ENCODE data around the gene ZNF554. TPM values are rescaled to one million over a fixed set of nuclear protein-coding genes. Genes with fewer than 3 reads are reported as not detected.
"Not testable (repeated sequence)": the region's sequence is repeated elsewhere in the genome, so short reads cannot be mapped to it uniquely, and the experiment has no call there.

Gene ZNF554
- total RNA-seq, 4 donors from 2014 or later = 2.3 to 9.8 (median 5.6) TPM

DNA sequence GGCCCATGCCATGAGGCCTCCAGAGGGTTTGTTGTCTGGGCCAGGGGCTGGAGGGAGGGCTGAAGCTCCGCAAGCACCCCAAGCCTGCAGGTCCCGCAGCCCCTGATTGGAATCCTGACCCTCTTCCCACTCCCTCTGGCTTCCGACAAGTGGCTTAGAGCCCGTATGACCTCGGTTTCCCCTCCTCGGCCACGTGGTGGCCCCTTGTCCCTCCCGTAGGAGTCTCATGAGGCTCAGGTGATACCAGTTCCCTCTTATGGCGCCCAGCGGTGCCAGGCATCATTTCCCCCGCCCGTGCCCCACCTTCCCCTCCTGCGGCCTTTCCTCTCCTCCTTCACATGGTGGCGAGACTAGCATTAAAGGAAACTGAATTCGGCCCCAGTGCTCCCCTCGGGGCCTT is 28.2 kb upstream of the ZNF554 start:
- H3K9me3 ChIP-seq = no peaks in the 10 kb centered on the region
- TF ChIP-seq EP300 (IDR thresholded peaks at IDR 0.05) (no peak), POLR2A (IDR thresholded peaks at IDR 0.05) (no peak), POLR2AphosphoS5 (IDR thresholded peaks at IDR 0.05) (no peak)
- TF ChIP-seq, protein P1, sequence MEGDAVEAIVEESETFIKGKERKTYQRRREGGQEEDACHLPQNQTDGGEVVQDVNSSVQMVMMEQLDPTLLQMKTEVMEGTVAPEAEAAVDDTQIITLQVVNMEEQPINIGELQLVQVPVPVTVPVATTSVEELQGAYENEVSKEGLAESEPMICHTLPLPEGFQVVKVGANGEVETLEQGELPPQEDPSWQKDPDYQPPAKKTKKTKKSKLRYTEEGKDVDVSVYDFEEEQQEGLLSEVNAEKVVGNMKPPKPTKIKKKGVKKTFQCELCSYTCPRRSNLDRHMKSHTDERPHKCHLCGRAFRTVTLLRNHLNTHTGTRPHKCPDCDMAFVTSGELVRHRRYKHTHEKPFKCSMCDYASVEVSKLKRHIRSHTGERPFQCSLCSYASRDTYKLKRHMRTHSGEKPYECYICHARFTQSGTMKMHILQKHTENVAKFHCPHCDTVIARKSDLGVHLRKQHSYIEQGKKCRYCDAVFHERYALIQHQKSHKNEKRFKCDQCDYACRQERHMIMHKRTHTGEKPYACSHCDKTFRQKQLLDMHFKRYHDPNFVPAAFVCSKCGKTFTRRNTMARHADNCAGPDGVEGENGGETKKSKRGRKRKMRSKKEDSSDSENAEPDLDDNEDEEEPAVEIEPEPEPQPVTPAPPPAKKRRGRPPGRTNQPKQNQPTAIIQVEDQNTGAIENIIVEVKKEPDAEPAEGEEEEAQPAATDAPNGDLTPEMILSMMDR (IDR thresholded peaks at IDR 0.05) = no peak
- peaks cover 8% of the 10 kb centered on the region for H3K4me1 ChIP-seq
- no peak for DNase-seq (ENCODE audit: low spot score in 2 of 2)
- no peaks in the 10 kb centered on the region for H3K27me3 ChIP-seq
- no peak overlapping the region for H3K27ac ChIP-seq
- peaks cover 25% of the 10 kb centered on the region for H3K36me3 ChIP-seq
- H3K4me3 ChIP-seq = no peak overlapping the region
- WGBS = 88% methylated on average over 15 of the region's 16 CpGs

DNA sequence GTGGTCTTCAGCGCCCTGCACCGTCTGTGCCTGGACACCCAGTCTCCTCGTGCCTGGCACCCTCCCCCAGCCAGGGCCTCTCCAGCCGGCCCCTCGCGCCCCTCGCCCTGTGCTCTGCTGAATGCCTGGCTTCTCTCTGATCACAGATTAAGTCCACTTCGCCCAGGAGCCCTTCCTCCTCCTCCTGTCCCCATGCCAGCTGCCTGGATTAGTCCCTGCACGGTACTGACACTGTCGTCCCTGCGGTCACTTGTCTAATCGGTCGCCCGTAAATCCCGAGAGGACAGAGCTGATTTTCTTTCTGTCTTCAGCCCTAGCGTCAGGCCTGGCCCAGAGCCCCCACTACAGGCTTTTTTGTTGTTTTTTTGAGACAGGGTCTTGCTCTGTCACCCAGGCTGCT is 27.8 kb upstream of the ZNF554 start:
- H3K27me3 ChIP-seq = no peaks in the 10 kb centered on the region
- peaks cover 29% of the 10 kb centered on the region for H3K36me3 ChIP-seq
- 88% methylated on average over 16 of the region's 16 CpGs for WGBS
- H3K4me1 ChIP-seq = peaks cover 4% of the 10 kb centered on the region
- no peak for TF ChIP-seq POLR2A (IDR thresholded peaks at IDR 0.05)
- TF ChIP-seq POLR2AphosphoS5 (IDR thresholded peaks at IDR 0.05) = no peak
- no peak for TF ChIP-seq EP300 (IDR thresholded peaks at IDR 0.05)
- TF ChIP-seq, protein P1 (IDR thresholded peaks at IDR 0.05) = no peak
- no peak overlapping the region for H3K27ac ChIP-seq
- no peaks in the 10 kb centered on the region for H3K9me3 ChIP-seq
- no peak overlapping the region for H3K4me3 ChIP-seq
- no peak for DNase-seq (ENCODE audit: low spot score in 2 of 2)

DNA sequence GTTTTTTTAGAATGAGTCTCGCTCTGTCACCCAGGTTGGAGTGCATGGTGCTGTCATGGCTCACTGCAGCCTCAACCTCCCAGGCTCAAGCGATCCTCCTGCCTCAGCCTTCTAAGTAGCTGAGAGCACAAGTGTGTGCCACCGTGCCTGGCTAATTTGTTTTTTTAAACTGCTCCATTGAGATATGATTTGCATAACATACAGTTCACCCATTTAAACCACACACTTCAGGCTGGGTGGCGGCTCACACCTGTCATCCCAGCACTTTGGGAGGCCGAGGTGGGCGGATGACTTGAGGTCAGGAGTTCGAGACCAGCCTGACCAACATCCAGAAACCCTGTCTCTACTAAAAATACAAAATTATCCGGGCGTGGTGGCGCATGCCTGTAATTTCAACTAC is 27.0 kb upstream of the ZNF554 start:
- 95% methylated on average over 10 of the region's 10 CpGs for WGBS

DNA sequence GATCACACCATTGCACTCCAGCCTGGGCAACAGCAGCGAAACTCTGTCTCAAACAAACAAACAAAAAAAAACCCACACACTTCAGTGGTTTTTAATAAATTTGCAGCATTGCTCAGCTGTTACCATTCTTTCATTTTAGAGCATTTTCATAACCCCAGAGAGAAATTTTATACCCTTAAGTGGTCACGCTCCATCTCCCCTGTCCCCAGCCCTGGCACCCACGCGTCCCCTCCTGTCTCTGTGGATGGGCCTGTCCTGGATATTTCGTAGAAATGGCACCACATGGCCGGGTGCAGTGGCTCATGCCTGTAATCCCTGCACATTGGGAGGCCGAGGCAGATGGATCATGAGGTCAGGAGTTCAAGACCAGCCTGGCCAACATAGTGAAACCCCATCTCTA is 26.5 kb upstream of the ZNF554 start:
- H3K4me1 ChIP-seq = no peaks in the 10 kb centered on the region
- 94% methylated on average over 7 of the region's 7 CpGs for WGBS

More for the DNA sequence above, 27.0 kb upstream of the ZNF554 start:
- H3K27ac ChIP-seq; H3K4me3 ChIP-seq; H3K4me1 ChIP-seq; H3K27me3 ChIP-seq; DNase-seq (ENCODE audit: low spot score in 2 of 2); H3K9me3 ChIP-seq: not testable (repeated sequence)
- peaks cover 29% of the 10 kb centered on the region for H3K36me3 ChIP-seq

DNA sequence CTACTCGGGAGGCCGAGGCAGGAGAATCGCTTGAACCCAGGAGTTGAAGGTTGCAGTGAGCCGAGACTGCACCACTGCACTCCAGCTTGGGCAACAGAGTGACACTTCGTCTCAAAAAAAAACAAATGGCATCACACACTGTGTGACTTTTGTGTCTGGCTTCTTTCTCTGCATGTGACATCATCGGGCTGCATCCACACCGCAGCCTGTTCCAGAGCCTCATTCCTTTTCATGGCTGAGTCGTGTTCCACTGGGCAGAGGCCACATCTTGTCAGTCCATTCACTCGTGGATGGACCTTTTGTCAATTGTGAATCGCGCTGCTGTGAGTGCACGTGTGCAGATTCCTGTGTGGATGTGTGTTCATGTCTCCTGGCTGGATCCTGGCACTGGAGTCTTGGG is 26.1 kb upstream of the ZNF554 start:
- no peaks in the 10 kb centered on the region for H3K4me1 ChIP-seq
- TF ChIP-seq POLR2A (IDR thresholded peaks at IDR 0.05) = no peak
- TF ChIP-seq EP300 (IDR thresholded peaks at IDR 0.05) = no peak
- TF ChIP-seq, protein P1 (IDR thresholded peaks at IDR 0.05) = no peak
- no peak for TF ChIP-seq POLR2AphosphoS5 (IDR thresholded peaks at IDR 0.05)
- WGBS = 97% methylated on average over 12 of the region's 12 CpGs
- H3K9me3 ChIP-seq = no peaks in the 10 kb centered on the region
- no peak overlapping the region for H3K27ac ChIP-seq
- DNase-seq (ENCODE audit: low spot score in 2 of 2) = no peak
- no peak overlapping the region for H3K4me3 ChIP-seq
- H3K27me3 ChIP-seq = no peaks in the 10 kb centered on the region
- peaks cover 29% of the 10 kb centered on the region for H3K36me3 ChIP-seq

More for the DNA sequence above, 26.5 kb upstream of the ZNF554 start:
- Histone ChIP-seq H3K9me3 (no peaks in the 10 kb centered on the region), H3K27ac (no peak overlapping the region), H3K36me3 (peaks cover 29% of the 10 kb centered on the region), H3K4me3 (no peak overlapping the region), H3K27me3 (no peaks in the 10 kb centered on the region)
- no peak for DNase-seq (ENCODE audit: low spot score in 2 of 2)
- TF ChIP-seq, protein P1 (IDR thresholded peaks at IDR 0.05) = no peak
- TF ChIP-seq POLR2AphosphoS5 (IDR thresholded peaks at IDR 0.05) = no peak
- no peak for TF ChIP-seq POLR2A (IDR thresholded peaks at IDR 0.05)
- no peak for TF ChIP-seq EP300 (IDR thresholded peaks at IDR 0.05)

All from suprapubic skin (tissue), 4 donors.